Ascending aorta (tissue), 2 donors: ENCODE measurements around the gene NPTX2. TPM values are rescaled to one million over a fixed set of nuclear protein-coding genes. Genes with fewer than 3 reads are reported as not detected.
A peak's percentile ranks its signal among the peaks of the same experiment; 100 is the strongest.

Experiments
- DNase-seq, 2 donors: peaks; one replicate each; pipeline ENCODE4 v3.0.0-alpha.2; 2019; ENCODE audit warnings: low spot score in 2 of 2
- H3K27ac ChIP-seq, 2 donors: fragments of 200-600 bp; sonication (generic); one replicate each; pipeline ENCODE4 v1.5.1; 2016 to 2017; ENCODE audit warnings: mild to moderate bottlenecking in 1 of 2
- H3K27me3 ChIP-seq: fragments of 200-600 bp; sonication (generic); one replicate; pipeline ENCODE4 v1.5.1; 2017
- H3K36me3 ChIP-seq, 2 donors: fragments of 200-600 bp; sonication (generic); one replicate each; pipeline ENCODE4 v1.5.1; 2016
- H3K4me1 ChIP-seq, 2 donors: fragments of 200-600 bp; sonication (generic); one replicate each; pipeline ENCODE4 v1.5.1; 2016 to 2017; ENCODE audit warnings: mild to moderate bottlenecking in 1 of 2
- H3K4me3 ChIP-seq, 2 donors: fragments of 200-600 bp; sonication (generic); one replicate each; pipeline ENCODE4 v1.5.1; 2016 to 2017; ENCODE audit warnings: mild to moderate bottlenecking in 1 of 2
- H3K9me3 ChIP-seq, 2 donors: fragments of 200-600 bp; sonication (generic); one replicate each; pipeline ENCODE4 v1.5.1; 2016
- intact Hi-C: fragments of 100-400 bp; cut with DNase I; formaldehyde crosslinking; loops from one replicate; pipeline ENCODE4 v1.15.1; 2023
- total RNA-seq: library from RNA; depleted of rRNA; stranded (reverse); fragments of >200 nt; gene quantifications from one replicate; pipeline ENCODE4 v1.1.0, GENCODE V29; 2016
- TF ChIP-seq, protein P1 (sequence below), 3 experiments: fragments of 200-600 bp in 2 of 3; fragments of 450-650 bp in 1 of 3; sonication (generic) in 2 of 3; IDR thresholded peaks; one replicate each; pipeline ENCODE4 v1.5.1; 2016 to 2019; ENCODE audit warnings: antibody characterized with exemption in 3 of 3, mild to moderate bottlenecking in 1 of 3, moderate library complexity in 1 of 3

NPTX2 gene
- total RNA-seq, 1 donor from 2014 or later: 44.2 TPM

- TF ChIP-seq, protein P1, sequence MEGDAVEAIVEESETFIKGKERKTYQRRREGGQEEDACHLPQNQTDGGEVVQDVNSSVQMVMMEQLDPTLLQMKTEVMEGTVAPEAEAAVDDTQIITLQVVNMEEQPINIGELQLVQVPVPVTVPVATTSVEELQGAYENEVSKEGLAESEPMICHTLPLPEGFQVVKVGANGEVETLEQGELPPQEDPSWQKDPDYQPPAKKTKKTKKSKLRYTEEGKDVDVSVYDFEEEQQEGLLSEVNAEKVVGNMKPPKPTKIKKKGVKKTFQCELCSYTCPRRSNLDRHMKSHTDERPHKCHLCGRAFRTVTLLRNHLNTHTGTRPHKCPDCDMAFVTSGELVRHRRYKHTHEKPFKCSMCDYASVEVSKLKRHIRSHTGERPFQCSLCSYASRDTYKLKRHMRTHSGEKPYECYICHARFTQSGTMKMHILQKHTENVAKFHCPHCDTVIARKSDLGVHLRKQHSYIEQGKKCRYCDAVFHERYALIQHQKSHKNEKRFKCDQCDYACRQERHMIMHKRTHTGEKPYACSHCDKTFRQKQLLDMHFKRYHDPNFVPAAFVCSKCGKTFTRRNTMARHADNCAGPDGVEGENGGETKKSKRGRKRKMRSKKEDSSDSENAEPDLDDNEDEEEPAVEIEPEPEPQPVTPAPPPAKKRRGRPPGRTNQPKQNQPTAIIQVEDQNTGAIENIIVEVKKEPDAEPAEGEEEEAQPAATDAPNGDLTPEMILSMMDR (IDR thresholded peaks at IDR 0.05): no peak
- Histone ChIP-seq H3K9me3 (no peaks in the 10 kb centered on the region), H3K4me3 (no peak overlapping the region), H3K27ac (no peak overlapping the region), H3K27me3 (no peaks in the 10 kb centered on the region), H3K36me3 (no peaks in the 10 kb centered on the region), H3K4me1 (no peaks in the 10 kb centered on the region)
- intact Hi-C loops: no loop called here
- no peak for DNase-seq
These were observed 13.7 kb upstream of the NPTX2 start for GRCh38 chr7:98603399-98603788.

- H3K36me3 ChIP-seq: no peaks in the 10 kb centered on the region
- DNase-seq: no peak
- H3K4me1 ChIP-seq: peaks cover 0 to 6% of the 10 kb centered on the region in 2 donors
- no peak overlapping the region for H3K4me3 ChIP-seq
- H3K27ac ChIP-seq: no peak overlapping the region
- H3K27me3 ChIP-seq: no peaks in the 10 kb centered on the region
- H3K9me3 ChIP-seq: peaks cover 0 to 3% of the 10 kb centered on the region in 2 donors
- TF ChIP-seq, protein P1 (IDR thresholded peaks at IDR 0.05): no peak
- intact Hi-C loops: no loop called here
These were observed 3.3 kb upstream of the NPTX2 start for GRCh38 chr7:98613601-98614425.

- Histone ChIP-seq H3K27me3 (no peaks in the 10 kb centered on the region), H3K4me1 (peaks cover 4 to 11% of the 10 kb centered on the region in 2 donors), H3K36me3 (no peaks in the 10 kb centered on the region), H3K4me3 (peak overlapping the region; percentile 60 to 76), H3K9me3 (no peaks in the 10 kb centered on the region), H3K27ac (peak overlapping the region; percentile 46 to 57)
- intact Hi-C loops: loop anchor here (1.0 to 5.0 kb wide), 6 partner anchors 144 to 334 kb away; partner anchors contain the start of genes BRI3 and TRRAP
- no peak for DNase-seq
- TF ChIP-seq, protein P1 (IDR thresholded peaks at IDR 0.05): no peak
These were observed 569 bp upstream of the NPTX2 start for GRCh38 chr7:98616381-98617050.

GRCh38 chr7:98617960-98618418 lies 904 bp downstream of the NPTX2 start:
- Histone ChIP-seq H3K9me3 (no peaks in the 10 kb centered on the region), H3K4me1 (peaks cover 4 to 11% of the 10 kb centered on the region in 2 donors), H3K27me3 (no peaks in the 10 kb centered on the region), H3K4me3 (peak overlapping the region; percentile 60 to 76), H3K36me3 (peaks cover 0 to 4% of the 10 kb centered on the region in 2 donors), H3K27ac (peak overlapping the region; percentile 34 to 57)
- TF ChIP-seq, protein P1 (IDR thresholded peaks at IDR 0.05): no peak
- DNase-seq: no peak
- intact Hi-C loops: loop anchor here (1.0 to 5.0 kb wide), 6 partner anchors 143 to 336 kb away; partner anchors contain the start of genes BRI3 and TRRAP

DNA sequence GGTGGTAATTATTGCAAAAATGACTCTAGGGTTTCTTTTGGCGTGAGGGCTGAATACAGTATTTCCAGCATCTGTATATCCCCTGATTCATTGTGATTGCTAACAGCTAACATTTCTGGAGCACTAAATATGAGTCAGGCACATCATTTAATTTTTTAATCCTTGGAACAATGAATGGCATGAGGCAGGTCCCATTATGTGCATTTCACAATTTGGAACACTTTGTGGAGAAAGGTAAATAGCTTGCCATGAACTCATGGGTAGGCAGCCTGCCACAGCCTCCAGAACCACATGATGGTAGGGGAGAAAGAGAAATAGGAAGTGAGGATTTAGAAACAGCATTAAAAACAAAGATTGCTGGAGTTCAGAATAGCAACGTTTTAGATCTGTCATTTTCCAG lies 1.7 kb downstream of the NPTX2 start:
- no peaks in the 10 kb centered on the region for H3K27me3 ChIP-seq
- peaks cover 0 to 4% of the 10 kb centered on the region in 2 donors for H3K36me3 ChIP-seq
- H3K4me3 ChIP-seq: peak overlapping the region in 1 of 2 donors; percentile 76
- H3K4me1 ChIP-seq: peaks cover 4 to 11% of the 10 kb centered on the region in 2 donors
- no peak overlapping the region for H3K27ac ChIP-seq
- DNase-seq: no peak
- no peaks in the 10 kb centered on the region for H3K9me3 ChIP-seq
- intact Hi-C loops: loop anchor here (5.0 kb wide), 3 partner anchors 186 to 336 kb away; partner anchors contain the start of gene BRI3
- TF ChIP-seq, protein P1 (IDR thresholded peaks at IDR 0.05): no peak
